Gastroesophageal sphincter (tissue), 3 donors: Measurements from ENCODE around the gene TRIM15.
"Not testable (repeated sequence)": the region's sequence is repeated elsewhere in the genome, so short reads cannot be mapped to it uniquely, and the experiment has no call there.

ENCODE experiments used
- EP300 ChIP-seq: sonication (generic); formaldehyde crosslinking; IDR thresholded peaks from one replicate; pipeline ENCODE4 v1.6.1; 2017; ENCODE audit warnings: antibody characterized with exemption, mild to moderate bottlenecking
- POLR2A ChIP-seq, 2 donors: fragments of 450-650 bp; IDR thresholded peaks; one replicate each; pipeline ENCODE4 v1.6.1; 2017; ENCODE audit warnings: antibody characterized with exemption in 2 of 2, mild to moderate bottlenecking in 2 of 2, moderate library complexity in 1 of 2
- TF ChIP-seq, protein P1 (sequence below), 4 experiments: fragments of 200-600 bp in 2 of 4; fragments of 450-650 bp in 2 of 4; sonication (generic) in 1 of 4; IDR thresholded peaks; one replicate each; pipeline ENCODE4 v1.5.1; 2017 to 2019; ENCODE audit warnings: antibody characterized with exemption in 4 of 4, mild to moderate bottlenecking in 2 of 4, moderate library complexity in 2 of 4

DNA sequence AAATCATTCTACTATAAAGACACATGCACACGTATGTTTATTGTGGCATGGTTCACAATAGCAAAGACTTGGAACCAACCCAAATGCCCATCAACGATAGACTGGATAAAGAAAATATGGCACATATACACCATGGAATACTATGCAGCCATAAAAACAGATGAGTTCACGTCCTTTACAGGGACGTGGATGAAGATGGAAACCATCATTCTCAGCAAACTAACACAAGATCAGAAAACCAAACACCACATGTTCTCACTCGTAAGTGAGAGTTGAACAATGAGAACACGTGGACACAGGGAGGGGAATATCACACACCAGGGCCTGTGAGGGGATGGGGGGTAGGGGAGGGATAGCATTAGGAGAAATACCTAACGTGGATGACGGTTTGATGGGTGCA is 23.1 kb upstream of the TRIM15 start:
- TF ChIP-seq, protein P1, sequence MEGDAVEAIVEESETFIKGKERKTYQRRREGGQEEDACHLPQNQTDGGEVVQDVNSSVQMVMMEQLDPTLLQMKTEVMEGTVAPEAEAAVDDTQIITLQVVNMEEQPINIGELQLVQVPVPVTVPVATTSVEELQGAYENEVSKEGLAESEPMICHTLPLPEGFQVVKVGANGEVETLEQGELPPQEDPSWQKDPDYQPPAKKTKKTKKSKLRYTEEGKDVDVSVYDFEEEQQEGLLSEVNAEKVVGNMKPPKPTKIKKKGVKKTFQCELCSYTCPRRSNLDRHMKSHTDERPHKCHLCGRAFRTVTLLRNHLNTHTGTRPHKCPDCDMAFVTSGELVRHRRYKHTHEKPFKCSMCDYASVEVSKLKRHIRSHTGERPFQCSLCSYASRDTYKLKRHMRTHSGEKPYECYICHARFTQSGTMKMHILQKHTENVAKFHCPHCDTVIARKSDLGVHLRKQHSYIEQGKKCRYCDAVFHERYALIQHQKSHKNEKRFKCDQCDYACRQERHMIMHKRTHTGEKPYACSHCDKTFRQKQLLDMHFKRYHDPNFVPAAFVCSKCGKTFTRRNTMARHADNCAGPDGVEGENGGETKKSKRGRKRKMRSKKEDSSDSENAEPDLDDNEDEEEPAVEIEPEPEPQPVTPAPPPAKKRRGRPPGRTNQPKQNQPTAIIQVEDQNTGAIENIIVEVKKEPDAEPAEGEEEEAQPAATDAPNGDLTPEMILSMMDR (IDR thresholded peaks at IDR 0.05): not testable (repeated sequence)
- not testable (repeated sequence) for TF ChIP-seq POLR2A (IDR thresholded peaks at IDR 0.05); EP300
